K562 (cell line): ENCODE measurements around the gene CCNL1. TPM values are rescaled to one million over a fixed set of nuclear protein-coding genes. Genes with fewer than 3 reads are reported as not detected.

Experiments used
- CREBBP ChIP-seq: IDR thresholded peaks from one replicate; pipeline ENCODE4 v1.6.1; 2012; ENCODE audit warnings: low read depth, mild to moderate bottlenecking, control low read depth, inconsistent platforms, low read length
- DEAF1 ChIP-seq: fragments of 450-650 bp; formaldehyde crosslinking; IDR thresholded peaks from 2 replicates; pipeline ENCODE4 v1.4.0; 2020; ENCODE audit warnings: mild to moderate bottlenecking, moderate library complexity
- DPF2 ChIP-seq: fragments of 450-650 bp; IDR thresholded peaks from 2 replicates; pipeline ENCODE4 v1.6.1; 2016
- FOXA1 ChIP-seq: fragments of 450-650 bp; IDR thresholded peaks from 2 replicates; pipeline ENCODE4 v1.6.1; 2016; ENCODE audit warnings: mild to moderate bottlenecking, borderline replicate concordance
- GATAD2A ChIP-seq: fragments of 450-650 bp; IDR thresholded peaks from 2 replicates; pipeline ENCODE4 v1.6.1; 2017
- HMG20A ChIP-seq: fragments of 450-650 bp; formaldehyde crosslinking; conservative IDR thresholded peaks from 2 replicates; pipeline ENCODE4 v1.4.0; 2020; ENCODE audit warnings: mild to moderate bottlenecking, mixed read lengths
- LARP7 ChIP-seq: fragments of 450-650 bp; IDR thresholded peaks from 2 replicates; pipeline ENCODE4 v1.6.1; 2016
- MEF2A ChIP-seq: IDR thresholded peaks from 2 replicates; pipeline ENCODE4 v1.6.1; 2011; ENCODE audit warnings: low read depth, mild to moderate bottlenecking, low read length, moderate library complexity; ENCODE audit not compliant: control insufficient read depth
- MXD1 ChIP-seq: fragments of 250-450 bp; sonication (Bioruptor Pico); IDR thresholded peaks from 2 replicates; pipeline ENCODE4 v1.8.0; 2021; ENCODE audit warnings: borderline replicate concordance, mild to moderate bottlenecking, moderate library complexity; ENCODE audit not compliant: poor library complexity, severe bottlenecking
- NCOA1 ChIP-seq: fragments of 450-650 bp; IDR thresholded peaks from 2 replicates; pipeline ENCODE4 v1.6.1; 2016; ENCODE audit warnings: low read depth
- POU5F1 ChIP-seq: fragments of 150-350 bp; IDR thresholded peaks from 2 replicates; pipeline ENCODE4 v1.6.1; 2014; ENCODE audit warnings: borderline replicate concordance, low read length, low read depth, mild to moderate bottlenecking; ENCODE audit not compliant: partially characterized antibody
- PTBP1 ChIP-seq: fragments of 200-400 bp; formaldehyde crosslinking; IDR thresholded peaks from 2 replicates; pipeline ENCODE4 v1.6.1; 2017; ENCODE audit warnings: low read depth, low read length
- TAF1 ChIP-seq: IDR thresholded peaks from 2 replicates; pipeline ENCODE4 v1.6.1; 2011; ENCODE audit warnings: mild to moderate bottlenecking, low read length, moderate library complexity; ENCODE audit not compliant: insufficient read depth, control insufficient read depth, severe bottlenecking; ENCODE audit errors: extremely low read depth
- U2AF2 ChIP-seq: fragments of 200-400 bp; formaldehyde crosslinking; optimal IDR thresholded peaks from 2 replicates; pipeline ENCODE3; 2017; ENCODE audit warnings: low read depth, mild to moderate bottlenecking, low read length
- ZBED1 ChIP-seq: IDR thresholded peaks from 2 replicates; pipeline ENCODE4 v1.6.1; 2014
- ZFP1 ChIP-seq: fragments of 450-650 bp; formaldehyde crosslinking; IDR thresholded peaks from 2 replicates; pipeline ENCODE4 v1.4.0; 2020; ENCODE audit warnings: mild to moderate bottlenecking, mixed read lengths
- ZFP30 ChIP-seq: fragments of 250-450 bp; sonication (Bioruptor Pico); IDR thresholded peaks from 2 replicates; pipeline ENCODE4 v1.8.0; 2022; ENCODE audit warnings: moderate library complexity, mild to moderate bottlenecking, inconsistent platforms, borderline replicate concordance
- ZNF277 ChIP-seq: fragments of 250-450 bp; sonication (Bioruptor Pico); IDR thresholded peaks from 2 replicates; pipeline ENCODE4 v1.8.0; 2022; ENCODE audit warnings: inconsistent platforms, mild to moderate bottlenecking, moderate library complexity, borderline replicate concordance
- polyA plus RNA-seq, 8 experiments: library from polyadenylated mRNA; depleted of rRNA in 4 of 8; stranded (reverse) in 5 of 8; unstranded in 3 of 8; fragments of >200 nt; fragmentation: Nextera tagmentation in 2 of 8; fragmentation: Illumina TruSeq in 1 of 8; extraction: Ambion mirVana in 2 of 8; extraction: Trizol in 1 of 8; gene quantifications; 2 replicates each; pipeline versions ENCODE4 v1.2.1 to v1.2.3, GENCODE V29; 2011 to 2014; ENCODE audit warnings: inconsistent platforms in 1 of 8, missing spikeins in 1 of 8
- total RNA-seq, 7 experiments: library from RNA; depleted of rRNA in 6 of 7; stranded (reverse); fragments of >200 nt in 6 of 7; fragmentation: Illumina TruSeq in 2 of 7; extraction: Trizol in 2 of 7; gene quantifications; 2 replicates each; pipeline versions ENCODE4 v1.2.1 to v1.2.3, GENCODE V29; 2011 to 2021; ENCODE audit warnings: low replicate concordance in 1 of 7
- TF ChIP-seq, protein P1 (sequence below): sonication (generic); formaldehyde crosslinking; IDR thresholded peaks from 2 replicates; pipeline ENCODE4 v1.8.0; 2023; ENCODE audit warnings: missing genetic modification reagents, mild to moderate bottlenecking, borderline replicate concordance

CCNL1 gene
- total and polyA plus RNA-seq, 9 of the 15 experiments (the other 6 are each of a cell fraction or from before 2014, with no cell fraction given), result 16.1 to 186 (median 132) TPM

DNA sequence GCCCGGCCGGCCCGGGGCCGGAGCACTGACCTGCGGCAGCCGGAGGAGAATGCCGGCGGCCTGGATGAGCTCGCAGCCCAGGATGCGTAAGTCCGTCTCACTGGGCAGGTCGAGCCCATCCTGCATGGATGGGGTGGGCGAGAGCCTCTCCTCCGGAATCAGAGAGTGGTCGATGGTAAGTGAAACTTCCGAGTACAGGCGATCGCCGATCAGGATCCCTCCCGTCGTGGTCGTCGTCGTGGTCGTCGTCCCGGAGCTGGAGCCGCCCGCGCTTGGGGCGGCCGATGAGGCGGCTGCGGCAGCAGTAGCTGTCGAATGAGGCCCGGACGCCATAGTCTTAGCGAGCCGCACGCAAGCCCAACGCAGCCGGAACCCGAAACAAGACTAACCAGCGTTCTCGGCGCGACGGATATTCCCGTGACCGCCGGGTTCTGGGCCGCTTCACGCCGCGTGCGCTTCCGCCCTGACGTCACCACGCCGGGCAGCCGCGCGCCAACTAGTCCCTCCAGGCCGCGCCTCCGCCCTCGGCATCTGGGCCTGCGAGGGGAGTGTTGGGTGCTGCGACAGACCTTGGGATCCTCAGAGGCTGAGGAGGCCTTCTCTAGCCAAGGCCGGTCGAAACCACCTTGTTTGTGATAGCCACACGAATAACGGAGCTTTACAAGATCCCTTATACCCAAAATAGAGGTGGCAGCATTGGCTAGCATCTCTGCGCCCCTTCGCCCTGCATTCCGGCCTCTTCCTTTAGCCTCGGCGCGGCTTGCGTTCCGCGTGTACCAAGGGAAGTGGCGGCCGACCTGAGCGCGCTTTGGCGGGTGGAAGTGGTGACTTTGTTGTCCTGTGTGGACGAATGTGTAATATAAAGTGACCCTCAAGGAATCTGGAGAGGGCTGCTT lies at the start of gene CCNL1 (continued):
- TF ChIP-seq, protein P1, sequence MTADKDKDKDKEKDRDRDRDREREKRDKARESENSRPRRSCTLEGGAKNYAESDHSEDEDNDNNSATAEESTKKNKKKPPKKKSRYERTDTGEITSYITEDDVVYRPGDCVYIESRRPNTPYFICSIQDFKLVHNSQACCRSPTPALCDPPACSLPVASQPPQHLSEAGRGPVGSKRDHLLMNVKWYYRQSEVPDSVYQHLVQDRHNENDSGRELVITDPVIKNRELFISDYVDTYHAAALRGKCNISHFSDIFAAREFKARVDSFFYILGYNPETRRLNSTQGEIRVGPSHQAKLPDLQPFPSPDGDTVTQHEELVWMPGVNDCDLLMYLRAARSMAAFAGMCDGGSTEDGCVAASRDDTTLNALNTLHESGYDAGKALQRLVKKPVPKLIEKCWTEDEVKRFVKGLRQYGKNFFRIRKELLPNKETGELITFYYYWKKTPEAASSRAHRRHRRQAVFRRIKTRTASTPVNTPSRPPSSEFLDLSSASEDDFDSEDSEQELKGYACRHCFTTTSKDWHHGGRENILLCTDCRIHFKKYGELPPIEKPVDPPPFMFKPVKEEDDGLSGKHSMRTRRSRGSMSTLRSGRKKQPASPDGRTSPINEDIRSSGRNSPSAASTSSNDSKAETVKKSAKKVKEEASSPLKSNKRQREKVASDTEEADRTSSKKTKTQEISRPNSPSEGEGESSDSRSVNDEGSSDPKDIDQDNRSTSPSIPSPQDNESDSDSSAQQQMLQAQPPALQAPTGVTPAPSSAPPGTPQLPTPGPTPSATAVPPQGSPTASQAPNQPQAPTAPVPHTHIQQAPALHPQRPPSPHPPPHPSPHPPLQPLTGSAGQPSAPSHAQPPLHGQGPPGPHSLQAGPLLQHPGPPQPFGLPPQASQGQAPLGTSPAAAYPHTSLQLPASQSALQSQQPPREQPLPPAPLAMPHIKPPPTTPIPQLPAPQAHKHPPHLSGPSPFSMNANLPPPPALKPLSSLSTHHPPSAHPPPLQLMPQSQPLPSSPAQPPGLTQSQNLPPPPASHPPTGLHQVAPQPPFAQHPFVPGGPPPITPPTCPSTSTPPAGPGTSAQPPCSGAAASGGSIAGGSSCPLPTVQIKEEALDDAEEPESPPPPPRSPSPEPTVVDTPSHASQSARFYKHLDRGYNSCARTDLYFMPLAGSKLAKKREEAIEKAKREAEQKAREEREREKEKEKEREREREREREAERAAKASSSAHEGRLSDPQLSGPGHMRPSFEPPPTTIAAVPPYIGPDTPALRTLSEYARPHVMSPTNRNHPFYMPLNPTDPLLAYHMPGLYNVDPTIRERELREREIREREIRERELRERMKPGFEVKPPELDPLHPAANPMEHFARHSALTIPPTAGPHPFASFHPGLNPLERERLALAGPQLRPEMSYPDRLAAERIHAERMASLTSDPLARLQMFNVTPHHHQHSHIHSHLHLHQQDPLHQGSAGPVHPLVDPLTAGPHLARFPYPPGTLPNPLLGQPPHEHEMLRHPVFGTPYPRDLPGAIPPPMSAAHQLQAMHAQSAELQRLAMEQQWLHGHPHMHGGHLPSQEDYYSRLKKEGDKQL (CRISPR knock-in tag), result peak; percentile 99
- no peak for TF ChIP-seq MXD1 (CRISPR knock-in tag)
- no peak for TF ChIP-seq FOXA1
- peak; percentile 70 for TF ChIP-seq NCOA1
- peak; percentile 16 for TF ChIP-seq POU5F1
- no peak for TF ChIP-seq LARP7
- peak; percentile 29; the same call in 1 of the 2 replicates for TF ChIP-seq DEAF1 (CRISPR knock-in tag)
- TF ChIP-seq U2AF2, result no peak
- peak; percentile 100 for TF ChIP-seq TAF1
- TF ChIP-seq GATAD2A, result no peak; the same call in none of the 2 replicates
- no peak for TF ChIP-seq ZFP30
- peak; percentile 32; the same call in 1 of the 2 replicates for TF ChIP-seq DPF2
- 0 out of 2 replicates have a peak, but pooled peaks have one; percentile 44 for TF ChIP-seq ZBED1
- TF ChIP-seq CREBBP, result no peak
- TF ChIP-seq PTBP1, result 0 out of 2 replicates have a peak, but pooled peaks have one; percentile 69
- peak; percentile 25; the same call in 1 of the 2 replicates for TF ChIP-seq MEF2A
- TF ChIP-seq ZNF277 (CRISPR knock-in tag), result no peak
- TF ChIP-seq HMG20A (CRISPR knock-in tag), result no peak
- TF ChIP-seq ZFP1 (CRISPR knock-in tag), result no peak
